Measurements from ENCODE around the gene LIX1.
"Not testable (repeated sequence)": the region's sequence is repeated elsewhere in the genome, so short reads cannot be mapped to it uniquely, and the experiment has no call there.

LIX1 gene

GRCh38 chr5:97142521-97143254 is at the start of gene LIX1:
LIX1 (minus strand) TSS chr5:97142611; CDS start chr5:97142576, 35 bp downstream.
- no peak for DNase-seq (ENCODE audit: low read depth, low spot score)

- DNase-seq (ENCODE audit: low read depth, low spot score), result no peak
These were observed 49.5 kb upstream of the LIX1 start for GRCh38 chr5:97191893-97192292.

- DNase-seq (ENCODE audit: low read depth, low spot score), result not testable (repeated sequence)
These were observed 47.1 kb upstream of the LIX1 start for GRCh38 chr5:97189523-97189922.

- no peak for DNase-seq (ENCODE audit: low read depth, low spot score)
These were observed 41.5 kb upstream of the LIX1 start for GRCh38 chr5:97183930-97184213.

GRCh38 chr5:97183100-97183929 is 40.9 kb upstream of the LIX1 start, which contains the start of gene RIOK2:
RIOK2 (minus strand) TSS chr5:97183247; CDS start chr5:97183191, 56 bp downstream.
- peak; percentile 91 for DNase-seq (ENCODE audit: low read depth, low spot score)

GRCh38 chr5:97182571-97183099 is 40.2 kb upstream of the LIX1 start:
- DNase-seq (ENCODE audit: low read depth, low spot score), result no peak

- no peak for DNase-seq (ENCODE audit: low read depth, low spot score)
These were observed 39.6 kb upstream of the LIX1 start for GRCh38 chr5:97181856-97182545.

GRCh38 chr5:97179457-97179856 is 37.0 kb upstream of the LIX1 start:
- DNase-seq (ENCODE audit: low read depth, low spot score), result not testable (repeated sequence)

GRCh38 chr5:97172227-97172626 is 29.8 kb upstream of the LIX1 start:
- no peak for DNase-seq (ENCODE audit: low read depth, low spot score)

- DNase-seq (ENCODE audit: low read depth, low spot score), result no peak
These were observed 29.3 kb upstream of the LIX1 start for GRCh38 chr5:97171703-97172102.

GRCh38 chr5:97167435-97167834 is 25.0 kb upstream of the LIX1 start:
- DNase-seq (ENCODE audit: low read depth, low spot score), result no peak

GRCh38 chr5:97165726-97166125 is 23.3 kb upstream of the LIX1 start:
- no peak for DNase-seq (ENCODE audit: low read depth, low spot score)

GRCh38 chr5:97164846-97165245 is 22.4 kb upstream of the LIX1 start:
- DNase-seq (ENCODE audit: low read depth, low spot score), result no peak

- no peak for DNase-seq (ENCODE audit: low read depth, low spot score)
These were observed 21.4 kb upstream of the LIX1 start for GRCh38 chr5:97163790-97164285.

- no peak for DNase-seq (ENCODE audit: low read depth, low spot score)
These were observed 21.0 kb upstream of the LIX1 start for GRCh38 chr5:97163360-97163764.

- peak; percentile 63 for DNase-seq (ENCODE audit: low read depth, low spot score)
These were observed 19.6 kb upstream of the LIX1 start for GRCh38 chr5:97162045-97162444.

- DNase-seq (ENCODE audit: low read depth, low spot score), result no peak
These were observed 15.3 kb upstream of the LIX1 start for GRCh38 chr5:97157689-97158088.

GRCh38 chr5:97151370-97151769 is 9.0 kb upstream of the LIX1 start:
- no peak for DNase-seq (ENCODE audit: low read depth, low spot score)

- DNase-seq (ENCODE audit: low read depth, low spot score), result no peak
These were observed 8.0 kb upstream of the LIX1 start for GRCh38 chr5:97150401-97150800.

- no peak for DNase-seq (ENCODE audit: low read depth, low spot score)
These were observed 7.3 kb upstream of the LIX1 start for GRCh38 chr5:97149709-97150108.

GRCh38 chr5:97148288-97148687 is 5.9 kb upstream of the LIX1 start:
- no peak for DNase-seq (ENCODE audit: low read depth, low spot score)

- DNase-seq (ENCODE audit: low read depth, low spot score), result no peak
These were observed 1.3 kb upstream of the LIX1 start for GRCh38 chr5:97143704-97144103.

Data from smooth muscle cell of the brain vasculature (primary cell).